T-helper 2 cell (primary cell): Measurements from ENCODE around the gene PTPRJ.
A peak's percentile ranks its signal among the peaks of the same experiment; 100 is the strongest.

Experiments used
- DNase-seq, 5 experiments: peaks; one replicate each; pipeline versions ENCODE4 v3.0.0 to v3.0.0-alpha.2; 2012 to 2022

The PTPRJ gene

GRCh38 chr11:47997063-47998053 is 17.0 kb downstream of the PTPRJ start:
- DNase-seq, result no peak

- no peak for DNase-seq
Measured at GRCh38 chr11:47998345-47998732, 18.0 kb downstream of the PTPRJ start.

- no peak for DNase-seq
Measured at GRCh38 chr11:47998733-47999359, 18.5 kb downstream of the PTPRJ start.

GRCh38 chr11:48000432-48000831 is 20.1 kb downstream of the PTPRJ start:
- no peak for DNase-seq

GRCh38 chr11:48001438-48002021 is 21.2 kb downstream of the PTPRJ start:
- DNase-seq, result peak; percentile 34 to 99 (median 73)

GRCh38 chr11:48002561-48002960 is 22.2 kb downstream of the PTPRJ start:
- peak in 1 of 5 experiments; percentile 59 for DNase-seq

GRCh38 chr11:48003926-48004325 is 23.6 kb downstream of the PTPRJ start:
- DNase-seq, result no peak

GRCh38 chr11:48004456-48004855 is 24.1 kb downstream of the PTPRJ start:
- DNase-seq, result peak in 1 of 5 experiments; percentile 44

- peak in 3 of 5 experiments; percentile 48 to 68 (median 55) for DNase-seq
Measured at GRCh38 chr11:48005136-48005535, 24.8 kb downstream of the PTPRJ start.

GRCh38 chr11:48005831-48006270 is 25.5 kb downstream of the PTPRJ start:
- DNase-seq, result peak in 1 of 5 experiments; percentile 60

- peak in 1 of 5 experiments; percentile 95 for DNase-seq
Measured at GRCh38 chr11:48006301-48006992, 26.1 kb downstream of the PTPRJ start.

- DNase-seq, result no peak
Measured at GRCh38 chr11:48007677-48008076, 27.3 kb downstream of the PTPRJ start.

- peak in 2 of 5 experiments; percentile 60 to 93 for DNase-seq
Measured at GRCh38 chr11:48008951-48009270, 28.6 kb downstream of the PTPRJ start.

GRCh38 chr11:48011102-48011797 is 30.9 kb downstream of the PTPRJ start:
- no peak for DNase-seq

- peak in 4 of 5 experiments; percentile 29 to 94 (median 61) for DNase-seq
Measured at GRCh38 chr11:48011798-48012391, 31.5 kb downstream of the PTPRJ start.

GRCh38 chr11:48013269-48013901 is 33.0 kb downstream of the PTPRJ start:
- DNase-seq, result peak in 3 of 5 experiments; percentile 39 to 91 (median 71)

- DNase-seq, result no peak
Measured at GRCh38 chr11:48014917-48015316, 34.6 kb downstream of the PTPRJ start.

GRCh38 chr11:48017105-48017830 is 36.9 kb downstream of the PTPRJ start:
- peak in 3 of 5 experiments; percentile 35 to 85 (median 74) for DNase-seq

GRCh38 chr11:48017831-48018527 is 37.6 kb downstream of the PTPRJ start:
- no peak for DNase-seq
